NCI-H2171 (cell line): ENCODE results near the gene PLP1.

ENCODE experiments used
- DNase-seq: peaks from one replicate; lab custom pipeline; 2025; lab: John Stamatoyannopoulos, UW

Gene PLP1

GRCh38 chrX:103830848-103831247 lies 54.2 kb downstream of the PLP1 start:
- DNase-seq = no peak

- no peak for DNase-seq
Measured at GRCh38 chrX:103831342-103831802, 54.7 kb downstream of the PLP1 start.

- peak; percentile 19 for DNase-seq
Measured at GRCh38 chrX:103831803-103832544, 55.3 kb downstream of the PLP1 start, which contains the start of gene RAB9B. RAB9B (minus strand) TSS chrX:103832257; CDS start chrX:103825784, 6,473 bp downstream.

- no peak for DNase-seq
Measured at GRCh38 chrX:103839404-103839803, 62.8 kb downstream of the PLP1 start.
